Measurements from ENCODE around the gene ADD1. TPM values are rescaled to one million over a fixed set of nuclear protein-coding genes. Genes with fewer than 3 reads are reported as not detected.

ADD1 gene
- polyA plus RNA-seq, 1 donor = 163 TPM

- no peak for DNase-seq (ENCODE audit: low read depth)
Measured at GRCh38 chr4:2834001-2834921, 9.4 kb upstream of the ADD1 start.

GRCh38 chr4:2835978-2836377 lies 7.7 kb upstream of the ADD1 start:
- no peak for DNase-seq (ENCODE audit: low read depth)

DNA sequence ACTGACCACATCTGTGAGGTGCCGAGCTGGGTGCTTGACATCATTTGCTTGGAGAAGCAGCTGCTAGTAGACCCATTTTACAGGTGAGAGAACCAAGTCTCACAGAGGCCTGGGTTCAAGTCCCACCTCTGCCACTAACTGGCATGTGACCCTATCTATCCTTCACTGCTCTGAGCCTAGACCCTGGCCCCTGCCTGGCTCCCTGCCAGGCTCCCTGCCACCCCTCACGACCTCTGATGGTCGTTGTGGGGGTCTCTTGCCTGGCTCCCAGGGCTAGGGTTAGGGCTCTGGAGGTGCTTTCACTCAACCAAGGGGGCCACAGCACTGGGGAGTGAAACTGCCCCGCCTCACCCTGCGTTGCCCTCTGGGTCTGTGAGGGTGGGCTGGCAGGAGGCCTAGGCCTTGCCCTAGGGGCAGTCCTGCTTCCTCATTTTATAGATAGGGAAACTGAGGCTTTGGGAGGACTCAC lies 7.2 kb upstream of the ADD1 start:
- no peak for DNase-seq (ENCODE audit: low read depth)

- no peak for DNase-seq (ENCODE audit: low read depth)
Measured at GRCh38 chr4:2837110-2837903, 6.3 kb upstream of the ADD1 start.

- peak; percentile 50 for DNase-seq (ENCODE audit: low read depth)
Measured at GRCh38 chr4:2837904-2838496, 5.6 kb upstream of the ADD1 start.

DNA sequence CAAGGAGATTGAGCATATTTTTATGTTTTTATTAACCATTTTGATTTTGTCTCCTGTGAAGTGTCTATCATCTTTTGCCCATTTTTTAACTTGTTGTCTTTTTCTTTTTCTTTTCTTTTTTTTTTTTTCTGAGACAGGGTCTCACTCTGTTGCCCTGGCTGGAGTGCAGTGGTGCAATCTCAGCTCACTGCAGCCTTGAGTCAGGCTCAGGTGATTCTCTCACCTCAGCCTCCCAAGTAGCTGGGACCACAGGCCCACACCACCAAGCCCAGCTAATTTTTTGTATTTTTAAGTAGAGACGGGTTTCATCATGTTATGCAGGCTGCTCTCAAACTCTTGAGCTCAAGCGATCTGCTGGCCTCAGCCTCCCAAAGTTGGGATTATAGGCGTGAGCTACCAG lies 4.6 kb upstream of the ADD1 start:
- no peak for DNase-seq (ENCODE audit: low read depth)

- DNase-seq (ENCODE audit: low read depth) = no peak
Measured at GRCh38 chr4:2842687-2843262, 869 bp upstream of the ADD1 start.

GRCh38 chr4:2843941-2844584 lies 419 bp downstream of the ADD1 start:
- DNase-seq (ENCODE audit: low read depth) = no peak

GRCh38 chr4:2846172-2846571 lies 2.5 kb downstream of the ADD1 start:
- no peak for DNase-seq (ENCODE audit: low read depth)

- DNase-seq (ENCODE audit: low read depth) = no peak
Measured at GRCh38 chr4:2847302-2847871, 3.7 kb downstream of the ADD1 start.

GRCh38 chr4:2848449-2848848 lies 4.8 kb downstream of the ADD1 start:
- DNase-seq (ENCODE audit: low read depth) = no peak

GRCh38 chr4:2849267-2850152 lies 5.9 kb downstream of the ADD1 start:
- no peak for DNase-seq (ENCODE audit: low read depth)

DNA sequence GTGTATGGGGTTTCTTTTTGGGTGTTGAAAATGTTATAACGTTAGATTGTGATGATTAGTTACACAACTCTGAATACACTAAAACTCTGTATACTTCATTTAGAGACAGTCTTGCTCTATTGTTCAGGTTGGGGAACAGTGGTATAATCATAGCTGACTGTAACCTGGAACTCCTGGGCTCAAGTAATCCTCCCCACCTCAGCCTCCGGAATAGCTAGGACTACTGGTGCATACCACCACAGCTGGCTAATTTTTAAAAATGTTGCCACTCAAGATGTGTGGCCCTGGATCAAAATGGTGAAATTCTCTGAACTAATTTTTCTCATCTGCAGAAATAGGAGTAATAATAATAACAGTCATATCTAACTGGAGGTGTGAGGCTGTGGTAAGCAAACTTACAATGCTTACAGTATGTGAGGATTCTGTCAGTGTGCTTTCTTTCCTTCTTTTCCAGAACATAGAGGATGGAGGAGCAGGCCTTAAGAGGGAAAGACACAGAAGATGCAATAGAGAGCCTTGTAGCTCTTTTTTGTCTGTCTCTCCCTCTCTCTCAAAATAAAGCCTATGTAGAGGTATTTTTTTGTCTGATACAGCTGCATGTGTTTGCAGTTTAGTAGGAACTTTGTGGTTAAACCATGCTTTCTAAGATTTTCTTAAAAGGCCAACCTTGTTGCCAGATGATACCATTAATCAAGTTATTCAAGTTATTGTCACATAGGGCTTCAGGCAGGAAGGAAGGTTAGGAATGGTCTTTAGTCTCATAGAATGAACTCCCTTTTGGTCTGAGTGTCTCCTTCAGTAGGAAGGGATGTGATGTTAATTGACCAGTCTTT lies 7.5 kb downstream of the ADD1 start:
- DNase-seq (ENCODE audit: low read depth) = no peak

GRCh38 chr4:2852481-2852921 lies 8.9 kb downstream of the ADD1 start:
- DNase-seq (ENCODE audit: low read depth) = no peak

DNA sequence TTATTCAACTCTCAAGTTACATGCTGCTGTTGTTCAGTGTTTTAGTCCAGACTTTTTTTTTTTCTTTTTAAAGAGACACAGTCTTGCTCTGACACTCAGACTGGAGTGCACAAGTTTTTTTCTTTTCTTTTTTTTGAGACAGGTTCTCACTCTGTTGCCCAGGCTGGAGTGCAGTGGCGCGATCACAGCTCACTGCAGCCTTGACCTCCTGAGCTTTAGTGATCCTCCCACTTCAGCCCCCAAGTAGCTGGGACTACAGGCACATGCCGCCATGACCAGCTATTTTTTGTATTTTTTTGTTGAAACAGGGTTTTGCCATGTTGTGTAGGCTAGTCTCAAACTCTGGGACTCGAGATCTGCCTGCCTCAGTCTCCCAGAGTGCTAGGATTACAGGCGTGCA lies 11.9 kb downstream of the ADD1 start:
- no peak for DNase-seq (ENCODE audit: low read depth)

- no peak for DNase-seq (ENCODE audit: low read depth)
Measured at GRCh38 chr4:2856266-2856665, 12.6 kb downstream of the ADD1 start.

GRCh38 chr4:2857349-2857927 lies 13.8 kb downstream of the ADD1 start:
- no peak for DNase-seq (ENCODE audit: low read depth)

DNA sequence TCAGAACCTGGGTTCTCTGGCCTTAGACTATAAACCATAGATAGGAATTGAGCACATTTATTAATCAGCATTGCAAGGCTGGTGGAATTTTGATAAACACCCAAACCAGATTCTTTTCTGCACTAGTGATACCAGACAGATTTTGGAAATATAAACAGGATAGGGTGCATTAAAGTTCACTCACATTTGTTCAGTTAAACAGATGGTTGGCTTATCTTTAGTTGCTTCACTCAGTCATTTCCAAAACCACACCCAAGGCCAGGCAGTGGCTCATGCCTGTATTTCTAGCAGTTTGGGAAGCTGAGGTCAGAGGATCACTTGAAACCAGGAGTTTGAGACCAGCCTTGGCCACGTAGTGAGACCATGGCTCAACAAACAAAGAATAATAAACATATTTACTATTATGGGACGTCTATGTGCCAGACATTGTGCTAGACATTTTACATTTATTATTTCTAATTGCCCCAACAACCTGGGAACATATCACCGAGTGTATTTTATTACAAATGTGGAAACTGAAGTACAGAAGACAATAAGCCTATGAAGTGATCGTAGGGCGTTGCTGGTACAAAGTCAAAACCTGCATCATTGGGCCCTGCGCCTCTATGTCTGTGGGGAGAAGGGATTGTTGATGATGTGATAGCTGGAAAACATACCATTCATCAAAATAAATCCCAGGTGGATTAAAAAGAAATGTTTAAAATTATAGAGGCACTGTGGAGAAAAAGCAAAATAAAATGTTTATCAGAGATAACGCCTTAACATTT lies 15.0 kb downstream of the ADD1 start:
- no peak for DNase-seq (ENCODE audit: low read depth)

Measured in forelimb muscle (tissue), 1 donor.